Stomach (tissue), 9 donors: ENCODE results near the gene PCDHB1. TPM values are rescaled to one million over a fixed set of nuclear protein-coding genes. Genes with fewer than 3 reads are reported as not detected.

Experiments
- DNase-seq, 2 donors: peaks; one replicate each; pipeline versions ENCODE4 v3.0.0 to v3.0.0-alpha.2; 2013 to 2019
- H3K27ac ChIP-seq, 5 donors: fragments of 200-600 bp in 4 of 5; sonication (generic) in 4 of 5; one replicate each; pipeline ENCODE4 v1.5.1; 2013 to 2019; ENCODE audit warnings: mild to moderate bottlenecking in 1 of 5, moderate library complexity in 1 of 5
- H3K27me3 ChIP-seq, 3 donors: fragments of 200-600 bp; sonication (generic); one replicate each; pipeline ENCODE4 v1.5.1; 2017 to 2019; ENCODE audit warnings: mixed run types in 1 of 3
- H3K36me3 ChIP-seq, 4 donors: fragments of 200-600 bp; sonication (generic); 1 replicate in 3 of 4; 2 replicates in 1 of 4; pipeline ENCODE4 v1.5.1; 2016 to 2019
- H3K4me1 ChIP-seq, 4 donors: fragments of 200-600 bp; sonication (generic); one replicate each; pipeline ENCODE4 v1.5.1; 2016 to 2019
- H3K4me3 ChIP-seq, 4 donors: fragments of 200-600 bp; sonication (generic) in 3 of 4; one replicate each; pipeline ENCODE4 v1.5.1; 2016 to 2019; ENCODE audit warnings: mild to moderate bottlenecking in 1 of 4
- H3K9me3 ChIP-seq, 4 donors: fragments of 200-600 bp; sonication (generic); one replicate each; pipeline ENCODE4 v1.5.1; 2016 to 2019
- EP300 ChIP-seq: sonication (generic); formaldehyde crosslinking; IDR thresholded peaks from one replicate; pipeline ENCODE4 v1.6.1; 2017; ENCODE audit warnings: antibody characterized with exemption
- POLR2A ChIP-seq, 4 donors: fragments of 450-650 bp; IDR thresholded peaks; one replicate each; pipeline ENCODE4 v1.6.1; 2016; ENCODE audit warnings: antibody characterized with exemption in 4 of 4, control low read depth in 2 of 4, mild to moderate bottlenecking in 1 of 4, moderate library complexity in 1 of 4
- POLR2AphosphoS5 ChIP-seq, 3 donors: sonication (generic); formaldehyde crosslinking; IDR thresholded peaks; one replicate each; pipeline ENCODE4 v1.6.1; 2016; ENCODE audit warnings: antibody characterized with exemption in 3 of 3
- WGBS, 5 donors: extraction: QIAGEN DNeasy Blood & Tissue Kit in 3 of 5; methylation state at CpG; one replicate each; pipeline versions ENCODE4 v1.1.5 to v1.1.7; 2013 to 2018; 5-methylcytosine and 5-hydroxymethylcytosine counted together
- intact Hi-C: fragments of 100-400 bp; cut with DNase I; formaldehyde crosslinking; loops from one replicate; pipeline ENCODE4 v1.15.1; 2023; ENCODE audit warnings: low total_unique reads
- polyA plus RNA-seq, 3 donors: library from polyadenylated mRNA; stranded (reverse); fragments of 200-250 nt; gene quantifications; one replicate each; pipeline ENCODE4 v1.2.3, GENCODE V29; 2013
- total RNA-seq, 5 donors: library from RNA; depleted of rRNA; stranded (reverse); fragments of >200 nt; gene quantifications; one replicate each; pipeline versions ENCODE4 v1.1.0 to v1.2.3, GENCODE V29; 2014 to 2016
- TF ChIP-seq, protein P1 (sequence below), 7 experiments: fragments of 450-650 bp in 4 of 7; fragments of 200-600 bp in 3 of 7; sonication (generic) in 3 of 7; IDR thresholded peaks; one replicate each; pipeline ENCODE4 v1.5.1; 2016 to 2019; ENCODE audit warnings: antibody characterized with exemption in 7 of 7, control low read depth in 2 of 7, mild to moderate bottlenecking in 1 of 7
- donor health status: healthy with polysubstance abuse.
- donor health status: Bipolar disorder and iron deficiency.
- donor health status: healthy.

The PCDHB1 gene
- total and polyA plus RNA-seq, 8 donors: under 0.01 to 0.37 (median 0.03) TPM; not detected in 5

DNA sequence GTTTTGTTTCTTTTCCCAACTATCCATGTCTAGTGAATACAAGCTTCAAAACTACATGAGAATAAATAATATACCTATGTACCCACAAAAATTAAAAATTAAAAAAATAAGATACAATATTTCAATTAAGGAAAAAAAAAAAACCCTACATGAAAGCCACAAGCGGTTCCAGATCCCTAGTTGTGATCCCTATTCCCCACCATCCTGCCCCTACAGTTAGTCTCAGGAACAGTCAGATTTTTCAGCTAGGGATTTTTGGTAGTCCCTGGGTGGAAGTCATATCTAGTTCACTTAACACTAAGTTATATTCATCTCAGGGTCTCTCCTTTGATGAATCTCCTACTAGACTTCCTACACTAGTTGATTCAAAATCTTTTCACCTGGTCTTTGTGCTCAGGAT lies 18.5 kb upstream of the PCDHB1 start:
- H3K4me3 ChIP-seq: no peak overlapping the region
- no peaks in the 10 kb centered on the region for H3K9me3 ChIP-seq
- H3K36me3 ChIP-seq: no peaks in the 10 kb centered on the region
- H3K27ac ChIP-seq: no peak overlapping the region
- TF ChIP-seq EP300 (no peak), POLR2AphosphoS5 (IDR thresholded peaks at IDR 0.05) (no peak), POLR2A (IDR thresholded peaks at IDR 0.05) (no peak)
- TF ChIP-seq, protein P1, sequence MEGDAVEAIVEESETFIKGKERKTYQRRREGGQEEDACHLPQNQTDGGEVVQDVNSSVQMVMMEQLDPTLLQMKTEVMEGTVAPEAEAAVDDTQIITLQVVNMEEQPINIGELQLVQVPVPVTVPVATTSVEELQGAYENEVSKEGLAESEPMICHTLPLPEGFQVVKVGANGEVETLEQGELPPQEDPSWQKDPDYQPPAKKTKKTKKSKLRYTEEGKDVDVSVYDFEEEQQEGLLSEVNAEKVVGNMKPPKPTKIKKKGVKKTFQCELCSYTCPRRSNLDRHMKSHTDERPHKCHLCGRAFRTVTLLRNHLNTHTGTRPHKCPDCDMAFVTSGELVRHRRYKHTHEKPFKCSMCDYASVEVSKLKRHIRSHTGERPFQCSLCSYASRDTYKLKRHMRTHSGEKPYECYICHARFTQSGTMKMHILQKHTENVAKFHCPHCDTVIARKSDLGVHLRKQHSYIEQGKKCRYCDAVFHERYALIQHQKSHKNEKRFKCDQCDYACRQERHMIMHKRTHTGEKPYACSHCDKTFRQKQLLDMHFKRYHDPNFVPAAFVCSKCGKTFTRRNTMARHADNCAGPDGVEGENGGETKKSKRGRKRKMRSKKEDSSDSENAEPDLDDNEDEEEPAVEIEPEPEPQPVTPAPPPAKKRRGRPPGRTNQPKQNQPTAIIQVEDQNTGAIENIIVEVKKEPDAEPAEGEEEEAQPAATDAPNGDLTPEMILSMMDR (IDR thresholded peaks at IDR 0.05): no peak
- intact Hi-C loops: no loop called here
- no peaks in the 10 kb centered on the region for H3K4me1 ChIP-seq
- DNase-seq: no peak
- 50 to 68% (median 65%) methylated on average over 1 of the region's 1 CpG for WGBS, 5 donors
- no peaks in the 10 kb centered on the region for H3K27me3 ChIP-seq

- intact Hi-C loops: no loop called here
- Histone ChIP-seq H3K36me3 (no peaks in the 10 kb centered on the region), H3K27me3 (no peaks in the 10 kb centered on the region), H3K4me3 (no peak overlapping the region), H3K4me1 (peaks cover 0 to 20% (median 13%) of the 10 kb centered on the region in 4 donors), H3K9me3 (peaks cover 0 to 11% (median 3%) of the 10 kb centered on the region in 4 donors), H3K27ac (no peak overlapping the region)
- DNase-seq: no peak
- no peak for TF ChIP-seq POLR2A (IDR thresholded peaks at IDR 0.05)
- TF ChIP-seq POLR2AphosphoS5 (IDR thresholded peaks at IDR 0.05): no peak
- no peak for TF ChIP-seq EP300
- TF ChIP-seq, protein P1 (IDR thresholded peaks at IDR 0.05): no peak
Measured at GRCh38 chr5:141039061-141039460, 12.1 kb upstream of the PCDHB1 start.

GRCh38 chr5:141039517-141039916 lies 11.7 kb upstream of the PCDHB1 start:
- H3K9me3 ChIP-seq: peaks cover 0 to 11% (median 3%) of the 10 kb centered on the region in 4 donors
- DNase-seq: peak in 1 of 2 donors; percentile 37
- peaks cover 0 to 20% (median 13%) of the 10 kb centered on the region in 4 donors for H3K4me1 ChIP-seq
- no peak overlapping the region for H3K27ac ChIP-seq
- H3K4me3 ChIP-seq: no peak overlapping the region
- intact Hi-C loops: no loop called here
- TF ChIP-seq, protein P1 (IDR thresholded peaks at IDR 0.05): no peak
- TF ChIP-seq POLR2A (IDR thresholded peaks at IDR 0.05): no peak
- no peak for TF ChIP-seq EP300
- TF ChIP-seq POLR2AphosphoS5 (IDR thresholded peaks at IDR 0.05): no peak
- no peaks in the 10 kb centered on the region for H3K36me3 ChIP-seq
- WGBS, 5 donors: 42 to 58% (median 55%) methylated on average over 3 of the region's 3 CpGs
- H3K27me3 ChIP-seq: no peaks in the 10 kb centered on the region

- intact Hi-C loops: no loop called here
- Histone ChIP-seq H3K27ac (peak overlapping the region in 4 of 5 donors; percentile 41 to 74 (median 60)), H3K4me1 (peaks cover 0 to 20% (median 13%) of the 10 kb centered on the region in 4 donors), H3K4me3 (peak overlapping the region; percentile 26 to 39 (median 34)), H3K27me3 (peaks cover 0 to 3% (median 0%) of the 10 kb centered on the region in 3 donors), H3K9me3 (peaks cover 0 to 11% (median 3%) of the 10 kb centered on the region in 4 donors), H3K36me3 (no peaks in the 10 kb centered on the region)
- TF ChIP-seq, protein P1 (IDR thresholded peaks at IDR 0.05): peak in 3 of 7 experiments; percentile 22 to 38 (median 25)
- TF ChIP-seq POLR2AphosphoS5 (IDR thresholded peaks at IDR 0.05): no peak
- DNase-seq: peak in 1 of 2 donors; percentile 68
- WGBS, 5 donors: 9 to 15% (median 13%) methylated on average over 24 of the region's 24 CpGs
Measured at GRCh38 chr5:141040093-141040770, 10.9 kb upstream of the PCDHB1 start.
